T-helper 1 cell treated with Interleukin-12 subunit alpha and Interleukin-12 subunit beta and Interleukin-4 antibody, amounts not matched to agents 30 μg/mL and 1 μg/mL, for 36 hours (primary cell): ENCODE measurements around the gene CD59.

ENCODE experiments used
- H3K27ac Mint-ChIP-seq: one replicate; pipeline ENCODE4 v1.8.0; 2021; ENCODE audit warnings: mild to moderate bottlenecking, mixed read lengths
- H3K27me3 Mint-ChIP-seq: one replicate; pipeline ENCODE4 v1.8.0; 2021; ENCODE audit warnings: low read depth, mixed read lengths
- H3K36me3 Mint-ChIP-seq: one replicate; pipeline ENCODE4 v1.8.0; 2021; ENCODE audit warnings: low read depth, mixed read lengths
- H3K4me1 Mint-ChIP-seq: one replicate; pipeline ENCODE4 v1.8.0; 2021; ENCODE audit warnings: low read depth, mixed read lengths
- H3K4me3 Mint-ChIP-seq: one replicate; pipeline ENCODE4 v1.8.0; 2021; ENCODE audit warnings: mild to moderate bottlenecking, moderate library complexity, mixed read lengths
- H3K9me3 Mint-ChIP-seq: one replicate; pipeline ENCODE4 v1.8.0; 2021; ENCODE audit warnings: mixed read lengths

CD59 gene

GRCh38 chr11:33699515-33700062 lies 36.6 kb downstream of the CD59 start:
- Mint-ChIP-seq H3K4me1 (peaks cover 25% of the 10 kb centered on the region), H3K27ac (peak overlapping the region; percentile 69), H3K36me3 (no peaks in the 10 kb centered on the region), H3K9me3 (no peaks in the 10 kb centered on the region), H3K27me3 (peaks cover 23% of the 10 kb centered on the region), H3K4me3 (peak overlapping the region; percentile 80)

- peaks cover 23% of the 10 kb centered on the region for H3K27me3 Mint-ChIP-seq
- peaks cover 25% of the 10 kb centered on the region for H3K4me1 Mint-ChIP-seq
- H3K36me3 Mint-ChIP-seq: no peaks in the 10 kb centered on the region
Measured at GRCh38 chr11:33698921-33699320, 37.3 kb downstream of the CD59 start.

DNA sequence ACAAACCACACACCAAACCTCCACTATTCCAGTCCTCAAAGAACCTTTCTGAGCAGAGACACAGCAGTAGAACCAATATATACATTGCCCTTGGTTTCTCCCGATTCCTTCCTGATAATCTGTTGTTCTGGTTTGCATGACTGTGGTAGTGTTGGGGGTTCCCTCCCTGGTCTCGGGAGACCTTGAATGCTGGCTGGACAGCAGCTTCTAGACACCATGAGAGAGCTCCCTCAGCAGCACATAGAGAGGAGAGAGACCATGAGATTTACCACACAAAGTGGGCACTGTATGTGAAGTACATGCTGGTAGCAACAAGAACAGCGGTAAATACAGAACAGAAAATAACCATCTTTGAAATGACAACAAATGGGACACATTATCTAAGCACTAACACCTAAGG lies 38.2 kb downstream of the CD59 start:
- Mint-ChIP-seq H3K4me3 (no peak overlapping the region), H3K27ac (no peak overlapping the region), H3K9me3 (no peaks in the 10 kb centered on the region), H3K27me3 (peaks cover 28% of the 10 kb centered on the region), H3K36me3 (no peaks in the 10 kb centered on the region), H3K4me1 (peaks cover 25% of the 10 kb centered on the region)

More at GRCh38 chr11:33698921-33699320, 37.3 kb downstream of the CD59 start:
- Mint-ChIP-seq H3K27ac (no peak overlapping the region), H3K4me3 (no peak overlapping the region), H3K9me3 (no peaks in the 10 kb centered on the region)

DNA sequence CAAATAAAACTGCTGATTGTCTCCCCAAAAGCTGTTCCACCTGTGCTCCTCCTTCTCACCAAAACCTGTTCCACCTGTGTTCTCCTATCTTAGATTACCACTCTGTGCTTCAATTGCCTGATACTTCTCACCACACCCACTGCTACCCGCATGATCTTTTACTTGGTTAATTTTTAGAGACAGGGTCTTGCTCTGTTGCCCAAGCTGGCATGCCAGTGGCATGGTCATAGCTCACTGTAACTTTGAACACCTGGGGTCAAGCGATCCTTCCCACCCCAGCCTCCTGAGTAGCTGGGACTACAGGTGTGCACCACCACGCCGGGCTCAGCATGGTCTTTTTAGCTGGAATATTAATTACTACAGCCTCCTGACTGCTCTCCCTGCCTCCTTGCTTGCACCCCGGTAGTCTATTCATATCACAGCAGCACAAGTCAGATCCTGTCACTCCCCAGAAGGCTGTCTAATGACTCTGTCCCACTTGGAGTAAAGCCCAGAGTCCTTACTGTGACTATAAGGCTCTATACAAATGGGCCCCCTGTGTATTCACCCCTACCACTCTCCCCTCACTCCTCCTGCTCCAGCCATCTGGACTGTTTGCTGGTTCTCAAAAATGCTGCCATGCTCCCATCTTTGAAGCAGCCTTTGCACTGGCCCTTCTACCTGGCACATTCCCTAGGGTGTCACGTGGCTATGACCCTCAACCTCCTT lies 39.1 kb downstream of the CD59 start:
- Mint-ChIP-seq H3K36me3 (no peaks in the 10 kb centered on the region), H3K9me3 (no peaks in the 10 kb centered on the region), H3K4me1 (peaks cover 19% of the 10 kb centered on the region), H3K27ac (no peak overlapping the region), H3K27me3 (peaks cover 28% of the 10 kb centered on the region), H3K4me3 (no peak overlapping the region)

DNA sequence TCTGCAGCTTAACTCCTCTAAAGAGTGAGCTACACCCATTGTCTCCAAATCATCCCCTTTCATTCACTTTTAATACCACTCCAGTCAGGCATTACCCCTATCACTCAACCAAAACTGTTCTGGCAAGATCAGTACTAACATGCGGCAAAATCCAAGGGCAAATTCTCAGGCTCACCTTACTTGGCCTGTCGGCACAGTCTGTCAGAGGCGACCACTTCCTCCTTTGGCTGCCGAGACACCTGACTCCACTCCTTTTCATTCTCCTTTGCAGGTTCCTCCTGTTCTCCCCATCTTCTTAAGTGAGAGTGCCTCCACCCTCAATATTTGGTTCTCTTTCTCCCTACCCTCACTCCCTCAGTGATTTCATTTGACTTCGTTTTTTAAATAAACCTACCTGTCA lies 39.8 kb downstream of the CD59 start:
- H3K4me1 Mint-ChIP-seq: peaks cover 16% of the 10 kb centered on the region
- no peaks in the 10 kb centered on the region for H3K9me3 Mint-ChIP-seq
- no peaks in the 10 kb centered on the region for H3K36me3 Mint-ChIP-seq
- no peak overlapping the region for H3K27ac Mint-ChIP-seq
- H3K4me3 Mint-ChIP-seq: no peak overlapping the region
- H3K27me3 Mint-ChIP-seq: peaks cover 28% of the 10 kb centered on the region

GRCh38 chr11:33695051-33695566 lies 41.1 kb downstream of the CD59 start:
- Mint-ChIP-seq H3K27ac (no peak overlapping the region), H3K27me3 (peaks cover 28% of the 10 kb centered on the region), H3K36me3 (no peaks in the 10 kb centered on the region), H3K9me3 (no peaks in the 10 kb centered on the region), H3K4me1 (peaks cover 11% of the 10 kb centered on the region), H3K4me3 (no peak overlapping the region)

DNA sequence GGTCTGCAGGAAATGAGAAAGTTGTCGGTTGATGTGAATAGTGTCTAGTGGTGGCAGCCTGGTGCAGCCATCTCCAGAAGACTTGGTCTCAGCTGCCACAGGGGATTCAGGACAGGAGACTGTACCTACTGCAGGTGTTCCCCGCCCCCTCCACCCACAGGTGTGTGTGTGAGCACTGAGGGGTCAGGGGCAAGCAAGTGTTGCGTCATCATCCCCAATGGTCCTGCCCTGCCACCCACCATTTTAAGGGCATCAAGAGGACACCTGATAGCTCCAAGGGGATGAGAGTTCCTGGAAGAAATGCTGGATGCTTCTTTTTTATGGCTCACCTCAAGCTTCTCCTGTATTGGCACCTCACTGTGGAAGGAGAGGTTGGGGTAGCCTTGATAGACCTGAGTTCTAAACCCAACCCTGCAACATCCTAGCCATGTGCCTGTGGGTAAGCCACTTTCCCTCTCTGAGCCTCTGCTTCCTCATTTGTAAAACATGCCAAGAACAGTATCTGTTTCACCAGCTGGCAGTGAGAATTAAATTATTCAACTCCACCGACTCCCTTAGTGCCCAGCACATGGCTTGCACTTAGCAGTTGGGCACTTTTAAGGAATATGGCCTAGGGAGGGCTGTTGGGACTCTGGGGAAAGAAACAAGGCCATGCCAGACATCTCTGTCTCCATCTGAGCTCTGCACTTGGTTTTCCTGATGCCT lies 41.7 kb downstream of the CD59 start:
- Mint-ChIP-seq H3K27ac (no peak overlapping the region), H3K9me3 (no peaks in the 10 kb centered on the region), H3K27me3 (peaks cover 28% of the 10 kb centered on the region), H3K4me1 (peaks cover 6% of the 10 kb centered on the region), H3K4me3 (no peak overlapping the region), H3K36me3 (no peaks in the 10 kb centered on the region)

GRCh38 chr11:33692541-33692940 lies 43.7 kb downstream of the CD59 start:
- Mint-ChIP-seq H3K27me3 (peaks cover 21% of the 10 kb centered on the region), H3K27ac (no peak overlapping the region), H3K4me1 (peaks cover 4% of the 10 kb centered on the region), H3K9me3 (no peaks in the 10 kb centered on the region), H3K36me3 (no peaks in the 10 kb centered on the region), H3K4me3 (no peak overlapping the region)

- peaks cover 4% of the 10 kb centered on the region for H3K4me1 Mint-ChIP-seq
Measured at GRCh38 chr11:33692013-33692504, 44.2 kb downstream of the CD59 start.

DNA sequence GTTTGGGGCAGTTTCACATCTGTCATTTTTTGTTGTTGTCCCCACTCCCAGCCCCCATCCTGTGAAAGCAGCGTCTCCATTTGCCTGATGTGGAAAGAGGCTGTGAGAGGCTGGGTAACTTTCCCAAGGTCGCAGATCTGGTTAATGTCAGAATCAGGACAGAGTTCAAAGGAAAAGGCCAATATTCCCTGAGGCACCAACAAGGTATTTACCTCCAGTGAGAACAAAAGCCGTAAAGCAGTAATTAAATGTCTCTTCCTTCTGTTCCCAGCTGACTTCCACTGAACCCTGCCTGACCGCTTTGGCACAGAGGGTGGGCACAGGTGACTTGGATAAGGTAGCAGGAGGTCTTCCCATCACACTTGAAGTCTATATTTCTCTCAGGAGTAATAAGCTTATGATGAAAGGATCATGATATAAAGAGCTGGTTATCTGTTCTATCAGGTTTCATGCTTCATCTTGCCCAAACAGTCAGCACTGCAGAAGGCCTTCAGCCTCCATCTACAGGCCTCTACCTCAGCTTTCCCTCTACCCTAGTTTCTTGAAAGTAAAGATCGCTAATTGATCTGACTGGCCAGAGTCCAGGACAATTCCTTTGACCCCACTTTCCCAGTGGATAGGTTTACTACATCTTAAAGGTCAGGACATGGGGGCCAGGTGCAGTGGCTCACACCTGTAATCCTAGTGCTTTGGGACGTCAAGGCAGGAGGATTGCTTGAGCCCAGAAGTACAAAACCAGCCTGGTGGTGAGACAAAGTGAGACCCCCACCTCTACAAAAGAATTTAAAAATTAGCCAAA lies 45.0 kb downstream of the CD59 start:
- Mint-ChIP-seq H3K27me3 (peaks cover 8% of the 10 kb centered on the region), H3K27ac (no peak overlapping the region), H3K9me3 (peaks cover 3% of the 10 kb centered on the region), H3K4me1 (peaks cover 3% of the 10 kb centered on the region), H3K36me3 (no peaks in the 10 kb centered on the region), H3K4me3 (no peak overlapping the region)

More at GRCh38 chr11:33692013-33692504, 44.2 kb downstream of the CD59 start:
- Mint-ChIP-seq H3K4me3 (no peak overlapping the region), H3K36me3 (no peaks in the 10 kb centered on the region), H3K27me3 (peaks cover 16% of the 10 kb centered on the region), H3K27ac (no peak overlapping the region), H3K9me3 (peaks cover 3% of the 10 kb centered on the region)

- Mint-ChIP-seq H3K4me3 (no peak overlapping the region), H3K27me3 (peaks cover 5% of the 10 kb centered on the region), H3K36me3 (no peaks in the 10 kb centered on the region), H3K27ac (no peak overlapping the region), H3K4me1 (peaks cover 1% of the 10 kb centered on the region), H3K9me3 (peaks cover 3% of the 10 kb centered on the region)
Measured at GRCh38 chr11:33690290-33691065, 45.7 kb downstream of the CD59 start.

DNA sequence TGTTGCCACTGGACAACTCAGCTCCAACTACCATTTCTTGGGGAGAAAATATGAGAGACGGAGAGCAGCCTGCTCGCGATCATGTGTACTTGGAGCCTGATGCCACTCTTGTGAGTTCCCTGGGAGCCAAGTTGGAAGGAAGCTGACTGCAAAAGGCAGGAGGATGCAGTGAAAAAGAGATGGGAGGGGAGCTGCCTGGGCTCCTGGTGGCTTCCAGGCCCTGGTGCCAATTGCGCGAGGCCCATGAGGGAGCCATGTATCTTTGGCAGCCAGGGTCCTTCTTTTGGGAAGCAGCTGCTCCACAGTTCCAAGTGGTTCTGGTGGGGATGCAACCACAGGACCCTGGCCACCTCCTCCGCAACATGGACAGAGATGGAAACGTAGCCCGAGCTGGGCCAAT lies 46.7 kb downstream of the CD59 start:
- H3K27ac Mint-ChIP-seq: no peak overlapping the region
- H3K4me1 Mint-ChIP-seq: peaks cover 1% of the 10 kb centered on the region
- peaks cover 10% of the 10 kb centered on the region for H3K27me3 Mint-ChIP-seq
- no peaks in the 10 kb centered on the region for H3K36me3 Mint-ChIP-seq
- H3K9me3 Mint-ChIP-seq: peaks cover 3% of the 10 kb centered on the region
- no peak overlapping the region for H3K4me3 Mint-ChIP-seq

DNA sequence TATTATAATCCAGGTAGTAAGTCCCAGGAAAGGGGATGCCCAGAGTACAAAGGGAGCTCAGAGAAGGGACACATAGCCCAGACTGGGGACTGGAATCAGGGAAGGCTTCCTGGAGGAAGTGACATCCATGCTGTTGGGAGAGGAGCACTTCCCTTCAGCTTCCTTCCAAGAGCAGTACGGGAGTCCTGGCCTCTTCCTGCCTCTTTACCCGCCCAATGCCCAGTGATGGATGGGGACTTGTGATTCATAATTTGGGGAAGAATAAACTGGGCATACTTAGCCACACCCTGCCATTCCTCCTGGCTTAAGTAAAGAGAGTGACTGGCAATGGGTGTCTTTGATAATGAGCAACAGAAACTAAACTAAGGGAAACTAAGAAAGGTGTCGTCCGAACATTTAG lies 47.1 kb downstream of the CD59 start:
- Mint-ChIP-seq H3K27ac (no peak overlapping the region), H3K9me3 (peaks cover 3% of the 10 kb centered on the region), H3K4me3 (no peak overlapping the region), H3K27me3 (peaks cover 10% of the 10 kb centered on the region), H3K4me1 (peaks cover 1% of the 10 kb centered on the region), H3K36me3 (no peaks in the 10 kb centered on the region)
